ENCODE data around the gene PTPN2. TPM values are rescaled to one million over a fixed set of nuclear protein-coding genes. Genes with fewer than 3 reads are reported as not detected.

The PTPN2 gene
- total RNA-seq, 3 donors from 2014 or later (not counting 1 experiment from before 2014, with no cell fraction given), result 110 to 115 (median 112) TPM

GRCh38 chr18:12819322-12819721 is 64.7 kb downstream of the PTPN2 start:
- ATAC-seq (peak; percentile 82 to 90 (median 87)), DNase-seq (no peak)
- 30% methylated on average over 1 of the region's 3 CpGs for WGBS (ENCODE audit: insufficient coverage)
- Mint-ChIP-seq H3K4me1 (peaks cover 36 to 43% of the 10 kb centered on the region in 2 donors), H3K27me3 (ENCODE audit: low read depth in 2 of 2) (no peaks in the 10 kb centered on the region), H3K27ac (peak overlapping the region; percentile 80 to 86), H3K36me3 (peaks cover 19% of the 10 kb centered on the region), H3K4me3 (peak overlapping the region; percentile 52), H3K9me3 (no peaks in the 10 kb centered on the region)
- intact Hi-C loops (cut with micrococcal nuclease), result no loop called here
- H3K27ac ChIP-seq (ENCODE audit: low read length), result peak overlapping the region; percentile 39
- no peak overlapping the region for H3K4me3 ChIP-seq (ENCODE audit: low read length)
- H3K36me3 ChIP-seq (ENCODE audit: control insufficient read depth, insufficient read depth, low read length), result peaks cover 45% of the 10 kb centered on the region
- no peaks in the 10 kb centered on the region for H3K27me3 ChIP-seq (ENCODE audit: control insufficient read depth, insufficient read depth, low read length)
- no peaks in the 10 kb centered on the region for H3K9me3 ChIP-seq (ENCODE audit: control insufficient read depth, insufficient read depth, low read length)
- peaks cover 7% of the 10 kb centered on the region for H3K4me1 ChIP-seq (ENCODE audit: control insufficient read depth, insufficient read depth, low read length)
- TF ChIP-seq, protein P1, sequence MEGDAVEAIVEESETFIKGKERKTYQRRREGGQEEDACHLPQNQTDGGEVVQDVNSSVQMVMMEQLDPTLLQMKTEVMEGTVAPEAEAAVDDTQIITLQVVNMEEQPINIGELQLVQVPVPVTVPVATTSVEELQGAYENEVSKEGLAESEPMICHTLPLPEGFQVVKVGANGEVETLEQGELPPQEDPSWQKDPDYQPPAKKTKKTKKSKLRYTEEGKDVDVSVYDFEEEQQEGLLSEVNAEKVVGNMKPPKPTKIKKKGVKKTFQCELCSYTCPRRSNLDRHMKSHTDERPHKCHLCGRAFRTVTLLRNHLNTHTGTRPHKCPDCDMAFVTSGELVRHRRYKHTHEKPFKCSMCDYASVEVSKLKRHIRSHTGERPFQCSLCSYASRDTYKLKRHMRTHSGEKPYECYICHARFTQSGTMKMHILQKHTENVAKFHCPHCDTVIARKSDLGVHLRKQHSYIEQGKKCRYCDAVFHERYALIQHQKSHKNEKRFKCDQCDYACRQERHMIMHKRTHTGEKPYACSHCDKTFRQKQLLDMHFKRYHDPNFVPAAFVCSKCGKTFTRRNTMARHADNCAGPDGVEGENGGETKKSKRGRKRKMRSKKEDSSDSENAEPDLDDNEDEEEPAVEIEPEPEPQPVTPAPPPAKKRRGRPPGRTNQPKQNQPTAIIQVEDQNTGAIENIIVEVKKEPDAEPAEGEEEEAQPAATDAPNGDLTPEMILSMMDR (IDR thresholded peaks at IDR 0.05), result no peak

DNA sequence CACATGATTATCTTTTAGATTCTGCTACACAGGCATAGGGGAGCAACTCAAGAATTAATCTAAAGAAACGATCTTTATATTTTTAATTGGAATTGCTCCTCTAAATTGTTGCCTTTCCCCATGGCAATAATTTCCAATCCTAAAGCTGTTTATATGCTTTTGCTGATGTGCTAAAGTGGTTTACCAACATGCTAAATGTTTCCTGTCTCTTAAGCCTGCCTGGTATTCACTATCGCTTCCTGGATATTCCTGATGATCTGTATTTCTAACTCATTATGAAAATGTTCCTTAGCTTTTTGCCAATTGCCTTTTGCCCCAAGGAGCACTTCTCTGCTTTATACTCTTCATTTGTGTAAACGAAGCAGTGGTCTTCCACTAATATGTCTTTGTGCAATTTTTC is 65.8 kb downstream of the PTPN2 start:
- H3K4me3 ChIP-seq (ENCODE audit: low read length), result no peak overlapping the region
- no peaks in the 10 kb centered on the region for H3K27me3 ChIP-seq (ENCODE audit: control insufficient read depth, insufficient read depth, low read length)
- H3K9me3 Mint-ChIP-seq, result no peaks in the 10 kb centered on the region
- H3K27ac ChIP-seq (ENCODE audit: low read length), result no peak overlapping the region
- no peak for DNase-seq
- intact Hi-C loops (cut with micrococcal nuclease), result no loop called here
- H3K4me3 Mint-ChIP-seq, result no peak overlapping the region
- H3K36me3 ChIP-seq (ENCODE audit: control insufficient read depth, insufficient read depth, low read length), result peaks cover 49% of the 10 kb centered on the region
- H3K27me3 Mint-ChIP-seq (ENCODE audit: low read depth in 2 of 2), result no peaks in the 10 kb centered on the region
- WGBS (ENCODE audit: insufficient coverage), result 81% methylated on average over 2 of the region's 3 CpGs
- peaks cover 12% of the 10 kb centered on the region for H3K36me3 Mint-ChIP-seq
- TF ChIP-seq, protein P1 (IDR thresholded peaks at IDR 0.05), result no peak
- H3K9me3 ChIP-seq (ENCODE audit: control insufficient read depth, insufficient read depth, low read length), result no peaks in the 10 kb centered on the region
- no peak for ATAC-seq
- H3K4me1 Mint-ChIP-seq, result peaks cover 36 to 43% of the 10 kb centered on the region in 2 donors
- H3K4me1 ChIP-seq (ENCODE audit: control insufficient read depth, insufficient read depth, low read length), result peaks cover 7% of the 10 kb centered on the region
- peak overlapping the region; percentile 50 to 86 for H3K27ac Mint-ChIP-seq

DNA sequence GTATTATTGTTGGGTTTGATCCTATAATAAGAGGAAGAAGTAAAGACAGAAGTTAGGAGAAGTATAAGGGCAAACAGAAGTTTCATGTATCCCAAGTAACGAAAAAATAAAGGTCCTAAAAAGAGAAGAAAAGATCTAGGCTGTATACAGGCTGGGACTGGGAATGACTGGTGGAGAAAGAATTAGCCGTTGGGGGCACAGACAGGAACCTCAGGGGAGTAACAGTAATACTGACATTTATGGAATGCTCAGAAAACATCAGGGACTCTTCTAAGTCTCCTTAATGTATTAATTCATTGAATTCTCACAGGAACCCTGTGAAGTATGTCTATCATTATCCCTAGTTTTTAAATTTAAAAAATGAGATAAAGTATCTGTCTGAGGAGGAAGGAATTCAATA is 67.6 kb downstream of the PTPN2 start:
- Mint-ChIP-seq H3K4me1 (peaks cover 28 to 35% of the 10 kb centered on the region in 2 donors), H3K9me3 (no peaks in the 10 kb centered on the region), H3K4me3 (no peak overlapping the region), H3K27ac (peak overlapping the region; percentile 10 to 70), H3K27me3 (ENCODE audit: low read depth in 2 of 2) (no peaks in the 10 kb centered on the region), H3K36me3 (peaks cover 12% of the 10 kb centered on the region)
- DNase-seq (no peak), ATAC-seq (no peak)
- H3K27ac ChIP-seq (ENCODE audit: low read length), result no peak overlapping the region
- TF ChIP-seq, protein P1 (IDR thresholded peaks at IDR 0.05), result no peak
- H3K27me3 ChIP-seq (ENCODE audit: control insufficient read depth, insufficient read depth, low read length), result no peaks in the 10 kb centered on the region
- H3K9me3 ChIP-seq (ENCODE audit: control insufficient read depth, insufficient read depth, low read length), result no peaks in the 10 kb centered on the region
- 97% methylated on average over 2 of the region's 2 CpGs for WGBS (ENCODE audit: insufficient coverage)
- intact Hi-C loops (cut with micrococcal nuclease), result no loop called here
- peaks cover 7% of the 10 kb centered on the region for H3K4me1 ChIP-seq (ENCODE audit: control insufficient read depth, insufficient read depth, low read length)
- no peak overlapping the region for H3K4me3 ChIP-seq (ENCODE audit: low read length)
- peaks cover 50% of the 10 kb centered on the region for H3K36me3 ChIP-seq (ENCODE audit: control insufficient read depth, insufficient read depth, low read length)

All from natural killer cell (primary cell).